Astrocyte (in vitro differentiated cells and primary cell): Measurements from ENCODE around the gene INKA2. TPM values are rescaled to one million over a fixed set of nuclear protein-coding genes. Genes with fewer than 3 reads are reported as not detected.
A peak's percentile ranks its signal among the peaks of the same experiment; 100 is the strongest.

Experiments used
- DNase-seq: peaks from one replicate; pipeline ENCODE4 v3.0.0-alpha.2; 2010; ENCODE audit warnings: low read depth
- FAIRE-seq: peaks from 2 replicates; lab custom pipeline; 2011; peaks lifted over from hg19 to GRCh38; lab: Jason Lieb, UNC
- H2AFZ ChIP-seq: 2 replicates; pipeline ENCODE4 v1.6.0; 2012; ENCODE audit warnings: low read depth, low read length, inconsistent platforms
- H3K27ac ChIP-seq: 2 replicates; pipeline ENCODE4 v1.5.1; 2011; ENCODE audit warnings: low read depth, low read length, inconsistent platforms
- H3K27me3 ChIP-seq: 2 replicates; pipeline ENCODE4 v1.6.0; 2011; ENCODE audit warnings: low read length, inconsistent platforms; ENCODE audit not compliant: insufficient read depth
- H3K36me3 ChIP-seq: 2 replicates; pipeline ENCODE4 v1.5.1; 2011; ENCODE audit warnings: low read length, inconsistent platforms; ENCODE audit not compliant: insufficient read depth
- H3K4me1 ChIP-seq: 2 replicates; pipeline ENCODE4 v1.5.1; 2011; ENCODE audit warnings: low read length, inconsistent platforms; ENCODE audit not compliant: insufficient read depth
- H3K4me2 ChIP-seq: 2 replicates; pipeline ENCODE4 v1.6.0; 2012; ENCODE audit warnings: low read length, inconsistent platforms
- H3K4me3 ChIP-seq: 2 replicates; pipeline ENCODE4 v1.5.1; 2011; ENCODE audit warnings: low read depth, mild to moderate bottlenecking, low read length, inconsistent platforms; ENCODE audit not compliant: insufficient read depth
- H3K79me2 ChIP-seq: 2 replicates; pipeline ENCODE4 v1.6.0; 2012; ENCODE audit warnings: mild to moderate bottlenecking, low read length, inconsistent platforms; ENCODE audit not compliant: insufficient read depth
- H3K9ac ChIP-seq: 2 replicates; pipeline ENCODE4 v1.6.0; 2012; ENCODE audit warnings: mild to moderate bottlenecking, low read length, inconsistent platforms
- H3K9me3 ChIP-seq: 2 replicates; pipeline ENCODE4 v1.5.1; 2012; ENCODE audit warnings: low read depth, mild to moderate bottlenecking, low read length, inconsistent platforms; ENCODE audit not compliant: insufficient read depth
- H4K20me1 ChIP-seq: 2 replicates; pipeline ENCODE4 v1.6.0; 2012; ENCODE audit warnings: low read length, inconsistent platforms; ENCODE audit not compliant: insufficient read depth
- H3K27ac Mint-ChIP-seq: one replicate; pipeline ENCODE4 v1.8.0; 2021; ENCODE audit warnings: mild to moderate bottlenecking, mixed read lengths; ENCODE audit not compliant: unreplicated experiment
- H3K27me3 Mint-ChIP-seq: one replicate; pipeline ENCODE4 v1.8.0; 2021; ENCODE audit warnings: low read depth, mixed read lengths; ENCODE audit not compliant: unreplicated experiment
- H3K36me3 Mint-ChIP-seq: one replicate; pipeline ENCODE4 v1.8.0; 2021; ENCODE audit warnings: low read depth, mixed read lengths; ENCODE audit not compliant: unreplicated experiment
- H3K4me1 Mint-ChIP-seq: one replicate; pipeline ENCODE4 v1.8.0; 2021; ENCODE audit warnings: low read depth, mixed read lengths; ENCODE audit not compliant: unreplicated experiment
- H3K4me3 Mint-ChIP-seq: one replicate; pipeline ENCODE4 v1.8.0; 2021; ENCODE audit warnings: mild to moderate bottlenecking, moderate library complexity, mixed read lengths; ENCODE audit not compliant: unreplicated experiment
- H3K9me3 Mint-ChIP-seq: one replicate; pipeline ENCODE4 v1.8.0; 2021; ENCODE audit warnings: mild to moderate bottlenecking, mixed read lengths; ENCODE audit not compliant: unreplicated experiment
- EZH2 ChIP-seq: IDR thresholded peaks from 2 replicates; pipeline ENCODE4 v1.6.1; 2012; ENCODE audit warnings: mild to moderate bottlenecking, low read length, inconsistent platforms; ENCODE audit not compliant: insufficient read depth
- total RNA-seq: library from RNA; stranded (reverse); gene quantifications from 2 replicates; pipeline ENCODE4 v1.2.1, GENCODE V29; 2021
- TF ChIP-seq, protein P1 (sequence below): IDR thresholded peaks from 2 replicates; pipeline ENCODE4 v1.5.1; 2011; ENCODE audit warnings: low read depth, mild to moderate bottlenecking, inconsistent platforms, low read length, moderate library complexity; ENCODE audit not compliant: insufficient read depth

INKA2 gene
- total RNA-seq, 1 donor from 2014 or later: 12.6 TPM

- Mint-ChIP-seq H3K4me1 (peaks cover 14% of the 10 kb centered on the region), H3K36me3 (no peaks in the 10 kb centered on the region), H3K27me3 (peaks cover 12% of the 10 kb centered on the region), H3K4me3 (no peak overlapping the region), H3K9me3 (no peaks in the 10 kb centered on the region), H3K27ac (no peak overlapping the region)
- H2AFZ ChIP-seq: no peak overlapping the region
- no peak overlapping the region for H3K4me3 ChIP-seq
- no peak overlapping the region for H3K4me2 ChIP-seq
- DNase-seq (no peak), FAIRE-seq (no peak)
- H3K36me3 ChIP-seq: no peaks in the 10 kb centered on the region
- no peaks in the 10 kb centered on the region for H4K20me1 ChIP-seq
- H3K27me3 ChIP-seq: no peaks in the 10 kb centered on the region
- no peaks in the 10 kb centered on the region for H3K79me2 ChIP-seq
- no peak overlapping the region for H3K9ac ChIP-seq
- H3K4me1 ChIP-seq: peaks cover 12% of the 10 kb centered on the region
- TF ChIP-seq, protein P1, sequence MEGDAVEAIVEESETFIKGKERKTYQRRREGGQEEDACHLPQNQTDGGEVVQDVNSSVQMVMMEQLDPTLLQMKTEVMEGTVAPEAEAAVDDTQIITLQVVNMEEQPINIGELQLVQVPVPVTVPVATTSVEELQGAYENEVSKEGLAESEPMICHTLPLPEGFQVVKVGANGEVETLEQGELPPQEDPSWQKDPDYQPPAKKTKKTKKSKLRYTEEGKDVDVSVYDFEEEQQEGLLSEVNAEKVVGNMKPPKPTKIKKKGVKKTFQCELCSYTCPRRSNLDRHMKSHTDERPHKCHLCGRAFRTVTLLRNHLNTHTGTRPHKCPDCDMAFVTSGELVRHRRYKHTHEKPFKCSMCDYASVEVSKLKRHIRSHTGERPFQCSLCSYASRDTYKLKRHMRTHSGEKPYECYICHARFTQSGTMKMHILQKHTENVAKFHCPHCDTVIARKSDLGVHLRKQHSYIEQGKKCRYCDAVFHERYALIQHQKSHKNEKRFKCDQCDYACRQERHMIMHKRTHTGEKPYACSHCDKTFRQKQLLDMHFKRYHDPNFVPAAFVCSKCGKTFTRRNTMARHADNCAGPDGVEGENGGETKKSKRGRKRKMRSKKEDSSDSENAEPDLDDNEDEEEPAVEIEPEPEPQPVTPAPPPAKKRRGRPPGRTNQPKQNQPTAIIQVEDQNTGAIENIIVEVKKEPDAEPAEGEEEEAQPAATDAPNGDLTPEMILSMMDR: no peak
- no peak for TF ChIP-seq EZH2
- no peak overlapping the region for H3K27ac ChIP-seq
- H3K9me3 ChIP-seq: no peaks in the 10 kb centered on the region
These were observed 8.8 kb upstream of the INKA2 start for GRCh38 chr1:111747947-111748346.

GRCh38 chr1:111747282-111747734 lies 8.1 kb upstream of the INKA2 start:
- TF ChIP-seq EZH2: no peak
- TF ChIP-seq, protein P1: peak; percentile 75
- Histone ChIP-seq H3K9ac (no peak overlapping the region), H3K4me3 (no peak overlapping the region), H3K4me2 (no peak overlapping the region), H3K27me3 (no peaks in the 10 kb centered on the region), H4K20me1 (no peaks in the 10 kb centered on the region), H3K9me3 (no peaks in the 10 kb centered on the region), H3K27ac (no peak overlapping the region), H2AFZ (no peak overlapping the region), H3K79me2 (no peaks in the 10 kb centered on the region), H3K4me1 (peaks cover 12% of the 10 kb centered on the region), H3K36me3 (no peaks in the 10 kb centered on the region)
- no peak overlapping the region for H3K4me3 Mint-ChIP-seq
- no peaks in the 10 kb centered on the region for H3K36me3 Mint-ChIP-seq
- H3K27me3 Mint-ChIP-seq: peaks cover 16% of the 10 kb centered on the region
- peak; percentile 36 for DNase-seq
- FAIRE-seq: peak; percentile 45
- H3K9me3 Mint-ChIP-seq: no peaks in the 10 kb centered on the region
- H3K4me1 Mint-ChIP-seq: peaks cover 14% of the 10 kb centered on the region
- no peak overlapping the region for H3K27ac Mint-ChIP-seq

DNA sequence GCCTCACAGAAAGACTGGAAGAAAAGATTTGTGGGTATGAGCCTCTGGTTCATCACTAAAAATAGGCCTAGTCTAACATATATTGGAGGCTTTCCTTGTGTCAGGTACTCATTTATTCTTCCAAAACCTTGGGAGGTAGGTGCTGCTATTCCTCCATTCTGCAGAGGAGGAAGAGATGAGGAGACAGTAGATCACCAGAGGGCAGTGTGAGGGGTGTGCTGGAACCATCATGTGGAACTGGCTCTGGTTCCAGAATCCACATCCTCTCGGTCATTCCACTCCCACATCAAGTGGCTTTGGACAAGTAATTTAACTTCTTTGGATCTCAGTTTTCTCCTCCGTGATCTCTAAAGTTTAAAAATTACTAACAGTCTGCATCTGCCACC lies 7.4 kb upstream of the INKA2 start:
- Mint-ChIP-seq H3K36me3 (no peaks in the 10 kb centered on the region), H3K4me1 (peaks cover 14% of the 10 kb centered on the region), H3K27me3 (peaks cover 20% of the 10 kb centered on the region), H3K27ac (no peak overlapping the region), H3K9me3 (no peaks in the 10 kb centered on the region), H3K4me3 (no peak overlapping the region)
- DNase-seq (no peak), FAIRE-seq (no peak)
- no peak overlapping the region for H3K4me2 ChIP-seq
- H3K79me2 ChIP-seq: no peaks in the 10 kb centered on the region
- H3K4me1 ChIP-seq: peaks cover 12% of the 10 kb centered on the region
- H3K4me3 ChIP-seq: no peak overlapping the region
- TF ChIP-seq, protein P1: no peak
- TF ChIP-seq EZH2: no peak
- H3K36me3 ChIP-seq: no peaks in the 10 kb centered on the region
- no peaks in the 10 kb centered on the region for H3K27me3 ChIP-seq
- no peak overlapping the region for H3K27ac ChIP-seq
- H3K9ac ChIP-seq: no peak overlapping the region
- H2AFZ ChIP-seq: no peak overlapping the region
- H4K20me1 ChIP-seq: no peaks in the 10 kb centered on the region
- no peaks in the 10 kb centered on the region for H3K9me3 ChIP-seq
